Kidney (tissue), 14 donors: ENCODE measurements around the gene LCTL. TPM values are rescaled to one million over a fixed set of nuclear protein-coding genes. Genes with fewer than 3 reads are reported as not detected.
"Not testable (repeated sequence)": the region's sequence is repeated elsewhere in the genome, so short reads cannot be mapped to it uniquely, and the experiment has no call there.

Experiments used
- DNase-seq, 5 donors: peaks; one replicate each; pipeline ENCODE4 v3.0.0-alpha.2; 2013 to 2020
- FAIRE-seq: peaks from 2 replicates; lab custom pipeline; 2012; peaks lifted over from hg19 to GRCh38; lab: Jason Lieb, UNC
- H3K27ac ChIP-seq, 2 donors: one replicate each; pipeline ENCODE4 v1.7.0; 2013; ENCODE audit warnings: low read depth in 2 of 2, low read length in 2 of 2, inconsistent platforms in 1 of 2
- H3K27me3 ChIP-seq: one replicate; pipeline ENCODE4 v1.7.1; 2013; ENCODE audit warnings: low read length, inconsistent platforms; ENCODE audit not compliant: control insufficient read depth, insufficient read depth
- H3K36me3 ChIP-seq, 3 donors: one replicate each; pipeline versions ENCODE4 v1.7.0 to v1.7.1; 2013; ENCODE audit warnings: low read length in 3 of 3, control low read depth in 1 of 3, inconsistent platforms in 1 of 3; ENCODE audit not compliant: insufficient read depth in 3 of 3, control insufficient read depth in 2 of 3
- H3K4me1 ChIP-seq, 3 donors: one replicate each; pipeline versions ENCODE4 v1.7.0 to v1.7.1; 2013; ENCODE audit warnings: low read length in 3 of 3, inconsistent platforms in 1 of 3, low read depth in 1 of 3; ENCODE audit not compliant: control insufficient read depth in 2 of 3, insufficient read depth in 2 of 3
- H3K4me3 ChIP-seq, 3 donors: one replicate each; pipeline versions ENCODE4 v1.7.0 to v1.8.1; 2013; ENCODE audit warnings: low read length in 3 of 3, control low read depth in 1 of 3, inconsistent platforms in 1 of 3
- H3K9ac ChIP-seq, 3 donors: one replicate each; pipeline versions ENCODE4 v1.7.0 to v1.7.1; 2013; ENCODE audit warnings: low read length in 3 of 3, control low read depth in 1 of 3, inconsistent platforms in 1 of 3
- H3K9me3 ChIP-seq, 3 donors: one replicate each; pipeline versions ENCODE4 v1.7.0 to v1.7.1; 2013; ENCODE audit warnings: low read length in 3 of 3, control low read depth in 1 of 3, inconsistent platforms in 1 of 3; ENCODE audit not compliant: control insufficient read depth in 2 of 3, insufficient read depth in 1 of 3
- CTCF ChIP-seq: IDR thresholded peaks from 3 replicates; pipeline ENCODE4 v1.5.1; 2012; ENCODE audit warnings: mild to moderate bottlenecking, moderate library complexity, borderline replicate concordance; ENCODE audit not compliant: insufficient read depth; ENCODE audit errors: extremely low read depth
- intact Hi-C: fragments of 100-400 bp; cut with DNase I; formaldehyde crosslinking; loops from one replicate; pipeline ENCODE4 v1.11.1; 2022
- polyA plus RNA-seq: library from polyadenylated mRNA; stranded (reverse); fragments of 350-450 nt; fragmentation: Illumina TruSeq; extraction: RNeasy Lipid Tissue Mini Kit (QIAGEN cat#74804); gene quantifications from one replicate; pipeline ENCODE4 v1.2.3, GENCODE V29; 2014; ENCODE audit warnings: low read depth, low replicate concordance; ENCODE audit not compliant: insufficient read depth
- total RNA-seq: library from RNA; stranded (reverse); fragmentation: NEBNext Ultra II Directional; extraction: Animal tissue kit (Norgen Biotek cat#: 25700); gene quantifications from one replicate; pipeline ENCODE4 v1.2.1, GENCODE V29; 2021
- donor health status: control.
- donor health status: control.
- donor health status: control.
- donor health status: control.
- donor health status: control.
- donor health status: DM: yes; HTN: yes; CAD: no.
- donor health status: Normal renal cell carcinoma (clear cell type).

Gene LCTL
- total and polyA plus RNA-seq, 2 donors from 2014 or later = not detected

DNA sequence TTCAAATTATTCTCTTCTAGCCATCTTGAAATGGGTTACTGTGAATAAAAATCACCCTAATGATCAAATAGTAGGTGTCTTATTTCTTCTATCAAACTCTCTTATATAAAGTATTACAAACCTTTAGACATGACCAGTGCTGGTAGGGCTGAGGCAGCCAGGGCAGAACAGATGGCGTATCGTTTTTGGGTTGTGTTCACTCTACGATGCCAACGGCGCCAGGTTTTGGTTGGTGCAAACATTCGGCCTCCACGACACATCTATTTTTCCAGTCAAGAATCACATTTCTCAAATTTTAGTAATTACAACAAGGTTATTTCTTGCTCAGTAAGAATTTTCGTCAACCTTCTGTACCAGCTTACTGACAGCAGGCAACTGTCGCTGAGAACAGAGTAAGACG, 63.3 kb downstream of the LCTL start:
- Histone ChIP-seq H3K9ac (no peak overlapping the region), H3K4me3 (no peak overlapping the region), H3K9me3 (no peaks in the 10 kb centered on the region), H3K27me3 (no peaks in the 10 kb centered on the region), H3K4me1 (peaks cover 3 to 17% (median 7%) of the 10 kb centered on the region in 3 donors), H3K36me3 (peaks cover 11 to 46% (median 31%) of the 10 kb centered on the region in 3 donors), H3K27ac (no peak overlapping the region)
- FAIRE-seq (no peak), DNase-seq (no peak)
- no peak for TF ChIP-seq CTCF
- intact Hi-C loops = no loop called here

DNA sequence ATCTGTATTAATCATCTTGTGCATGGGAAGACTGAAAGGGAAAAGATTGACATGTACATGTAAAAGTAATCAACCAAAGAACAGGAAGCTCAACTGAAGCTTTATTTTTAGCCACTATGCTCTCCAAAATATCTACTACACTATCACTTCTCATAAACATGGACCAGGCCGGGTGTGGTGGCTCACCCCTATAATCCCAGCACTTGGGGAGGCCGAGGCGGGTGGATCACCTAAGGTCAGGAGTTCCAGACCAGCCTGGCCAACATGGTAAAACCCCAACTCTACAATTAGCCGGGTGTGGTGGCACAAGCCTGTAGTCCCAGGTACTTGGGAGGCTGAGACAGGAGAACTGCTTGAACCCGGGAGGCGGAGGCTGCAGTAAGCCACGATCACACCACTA, 65.5 kb downstream of the LCTL start:
- FAIRE-seq, H3K9me3 ChIP-seq, intact Hi-C loops, H3K27ac ChIP-seq, H3K9ac ChIP-seq, H3K4me3 ChIP-seq, H3K27me3 ChIP-seq, DNase-seq: not testable (repeated sequence)
- H3K4me1 ChIP-seq = peaks cover 3 to 17% (median 12%) of the 10 kb centered on the region in 3 donors
- peaks cover 11 to 46% (median 31%) of the 10 kb centered on the region in 3 donors for H3K36me3 ChIP-seq

- no peak for FAIRE-seq
- Histone ChIP-seq H3K4me1 (peaks cover 3 to 17% (median 10%) of the 10 kb centered on the region in 3 donors), H3K9me3 (no peaks in the 10 kb centered on the region), H3K9ac (no peak overlapping the region), H3K4me3 (no peak overlapping the region), H3K27ac (no peak overlapping the region), H3K27me3 (no peaks in the 10 kb centered on the region), H3K36me3 (peaks cover 13 to 58% (median 31%) of the 10 kb centered on the region in 3 donors)
- TF ChIP-seq CTCF = peak; percentile 32
- intact Hi-C loops = no loop called here
- peak in 2 of 5 donors; percentile 54 to 64 for DNase-seq
Observed at GRCh38 chr15:66498501-66499386, 67.1 kb downstream of the LCTL start.

Other genes starting within 250 kb of the LCTL start
- 7.5 TPM for gene TIPIN, start 209.3 kb downstream of the LCTL start, total RNA-seq
- 4.3 TPM for gene TIPIN, start 209.3 kb downstream of the LCTL start, polyA plus RNA-seq
- 49.4 TPM for gene MAP2K1, start 179.1 kb downstream of the LCTL start, total RNA-seq
- gene MAP2K1, start 179.1 kb downstream of the LCTL start, polyA plus RNA-seq = 33.1 TPM
- gene SNAPC5, start 68.2 kb downstream of the LCTL start, total RNA-seq = 29.6 TPM
- gene SNAPC5, start 68.2 kb downstream of the LCTL start, polyA plus RNA-seq = 49.6 TPM
- 1,774 TPM for gene RPL4, start 61.1 kb downstream of the LCTL start, total RNA-seq
- 2,001 TPM for gene RPL4, start 61.1 kb downstream of the LCTL start, polyA plus RNA-seq
- 9.0 TPM for gene ZWILCH, start 60.7 kb downstream of the LCTL start, total RNA-seq
- gene ZWILCH, start 60.7 kb downstream of the LCTL start, polyA plus RNA-seq = 3.0 TPM
- gene SMAD6, start 136.2 kb upstream of the LCTL start, total RNA-seq = 23.0 TPM
- gene SMAD6, start 136.2 kb upstream of the LCTL start, polyA plus RNA-seq = 15.4 TPM